GM12874 (cell line): Measurements from ENCODE around the gene PET117.

Source experiments
- TF ChIP-seq, protein P1 (sequence below): IDR thresholded peaks from 2 replicates; pipeline ENCODE4 v1.5.1; 2011; ENCODE audit warnings: low read depth, mild to moderate bottlenecking, control low read depth, low read length, moderate library complexity; ENCODE audit not compliant: insufficient read depth

The PET117 gene

DNA sequence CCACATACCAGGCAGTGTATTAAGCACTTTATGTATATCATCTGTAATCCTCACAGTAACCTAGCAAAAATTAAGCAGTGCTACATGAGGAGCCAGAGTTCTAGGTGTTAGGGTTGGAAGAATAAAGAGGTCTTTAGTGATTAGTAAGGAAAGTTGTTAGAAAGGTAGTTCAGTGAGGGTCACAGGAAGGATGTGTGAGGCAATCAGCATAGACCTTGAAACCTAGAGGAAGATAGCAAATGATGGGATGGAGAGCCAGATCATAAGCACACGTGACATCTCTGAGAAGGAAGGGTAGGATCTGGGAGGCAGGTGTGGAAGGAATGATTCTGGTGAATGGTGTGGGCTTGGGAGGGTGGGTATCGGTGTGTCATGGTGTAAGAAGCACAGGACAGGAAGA lies 2.2 kb downstream of the PET117 start:
- TF ChIP-seq, protein P1, sequence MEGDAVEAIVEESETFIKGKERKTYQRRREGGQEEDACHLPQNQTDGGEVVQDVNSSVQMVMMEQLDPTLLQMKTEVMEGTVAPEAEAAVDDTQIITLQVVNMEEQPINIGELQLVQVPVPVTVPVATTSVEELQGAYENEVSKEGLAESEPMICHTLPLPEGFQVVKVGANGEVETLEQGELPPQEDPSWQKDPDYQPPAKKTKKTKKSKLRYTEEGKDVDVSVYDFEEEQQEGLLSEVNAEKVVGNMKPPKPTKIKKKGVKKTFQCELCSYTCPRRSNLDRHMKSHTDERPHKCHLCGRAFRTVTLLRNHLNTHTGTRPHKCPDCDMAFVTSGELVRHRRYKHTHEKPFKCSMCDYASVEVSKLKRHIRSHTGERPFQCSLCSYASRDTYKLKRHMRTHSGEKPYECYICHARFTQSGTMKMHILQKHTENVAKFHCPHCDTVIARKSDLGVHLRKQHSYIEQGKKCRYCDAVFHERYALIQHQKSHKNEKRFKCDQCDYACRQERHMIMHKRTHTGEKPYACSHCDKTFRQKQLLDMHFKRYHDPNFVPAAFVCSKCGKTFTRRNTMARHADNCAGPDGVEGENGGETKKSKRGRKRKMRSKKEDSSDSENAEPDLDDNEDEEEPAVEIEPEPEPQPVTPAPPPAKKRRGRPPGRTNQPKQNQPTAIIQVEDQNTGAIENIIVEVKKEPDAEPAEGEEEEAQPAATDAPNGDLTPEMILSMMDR = no peak

DNA sequence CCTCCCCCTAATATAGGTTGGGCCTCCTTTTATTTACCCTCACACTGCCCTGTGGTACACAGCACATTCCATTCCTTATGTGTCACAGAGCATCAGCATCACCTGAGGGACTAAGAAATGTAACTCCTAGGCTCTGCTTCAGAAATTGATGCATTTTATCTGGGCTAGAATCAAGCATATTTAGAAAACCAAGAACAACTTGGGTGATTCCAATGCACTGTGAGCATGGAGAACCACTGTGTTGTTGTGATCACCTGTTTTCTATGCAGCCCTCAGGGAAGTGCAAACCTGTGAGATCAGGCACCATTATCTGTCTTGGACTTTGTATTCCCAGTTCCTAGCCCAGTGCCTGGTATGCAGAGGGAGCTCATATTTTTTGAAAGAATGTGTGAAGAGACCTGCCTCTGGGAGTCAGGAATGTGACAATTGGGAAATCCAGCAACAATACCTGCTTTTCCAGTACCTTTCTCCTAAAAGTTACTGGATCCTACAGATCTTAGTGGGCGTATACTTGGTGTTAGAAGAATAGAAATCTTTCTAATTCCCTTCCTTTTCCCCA lies 7.0 kb downstream of the PET117 start:
- TF ChIP-seq, protein P1 = no peak

DNA sequence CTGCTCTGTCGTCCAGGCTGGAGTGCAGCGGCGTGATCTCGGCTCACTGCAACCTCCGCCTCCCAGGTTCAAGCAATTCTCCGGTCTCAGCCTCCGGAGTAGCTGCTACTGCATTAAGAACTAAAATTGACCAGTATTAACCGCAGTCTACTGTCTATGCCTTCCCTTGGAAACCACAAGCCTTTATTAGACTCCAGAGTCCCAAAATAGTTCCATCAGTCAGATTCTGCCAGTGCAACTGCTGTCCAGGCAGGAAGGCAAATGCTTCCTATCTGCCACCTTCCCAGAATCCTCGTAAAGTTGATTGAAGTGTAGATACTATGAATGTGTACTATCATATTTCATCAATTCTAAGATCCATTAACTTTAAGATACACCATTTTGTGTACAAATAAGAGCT lies 16.7 kb downstream of the PET117 start:
- TF ChIP-seq, protein P1 = no peak

DNA sequence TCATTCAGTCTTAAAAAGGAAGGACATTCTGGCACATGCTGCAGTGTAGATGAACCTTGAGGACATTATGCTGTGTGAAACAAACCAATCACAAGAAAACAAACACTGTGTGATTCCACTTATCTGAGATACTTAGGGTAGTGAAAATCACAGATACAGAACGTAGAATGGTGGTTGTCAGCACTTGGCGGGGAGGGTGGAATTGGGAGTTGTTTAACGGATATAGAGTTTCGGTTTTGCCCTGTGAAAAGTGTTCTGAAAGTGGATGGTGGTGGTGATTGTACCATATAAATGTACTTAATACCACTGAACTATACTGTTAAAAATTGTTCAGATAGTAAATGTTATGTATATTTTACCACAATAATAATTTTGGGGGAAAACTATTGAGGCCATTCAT lies 18.4 kb downstream of the PET117 start:
- TF ChIP-seq, protein P1 = no peak

DNA sequence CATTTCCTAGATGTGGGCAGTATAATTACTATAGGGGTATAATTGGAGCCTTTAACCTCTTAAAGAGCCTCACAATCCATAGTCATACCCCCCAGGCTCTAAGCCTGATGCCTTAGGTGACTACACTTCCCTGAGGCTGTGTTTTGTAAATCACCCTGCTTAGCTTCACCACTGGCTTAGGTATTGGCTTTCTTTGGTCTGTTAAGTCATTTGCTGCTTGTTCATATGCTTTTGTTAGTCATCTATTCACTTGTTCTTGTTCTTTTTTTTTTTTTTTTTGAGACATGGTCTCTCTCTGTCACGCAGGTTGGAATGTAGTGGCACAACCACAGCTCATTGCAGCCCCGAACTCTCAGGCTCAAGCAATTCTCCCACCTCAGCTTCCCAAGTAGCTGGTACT lies 26.7 kb downstream of the PET117 start:
- TF ChIP-seq, protein P1 = no peak

DNA sequence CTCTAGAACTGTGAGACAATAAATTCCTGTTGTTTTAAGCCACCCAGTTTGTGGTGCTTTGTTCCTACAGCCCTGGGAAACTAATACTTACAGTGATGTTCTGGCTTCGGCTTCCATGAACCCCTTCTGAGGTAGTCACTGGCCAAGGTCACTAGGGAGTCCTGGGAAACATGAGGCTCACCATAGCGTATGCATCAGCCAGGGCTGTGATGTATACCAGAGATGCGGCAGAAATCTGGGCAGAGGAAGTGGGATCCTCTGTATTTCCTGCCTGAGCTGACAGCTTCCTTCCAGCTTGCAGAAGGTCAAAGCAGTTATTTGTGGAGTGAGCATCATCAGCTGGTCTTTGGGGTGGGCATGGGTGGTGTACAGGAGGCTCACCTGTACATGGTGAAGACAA lies 27.9 kb downstream of the PET117 start:
- TF ChIP-seq, protein P1 = no peak

DNA sequence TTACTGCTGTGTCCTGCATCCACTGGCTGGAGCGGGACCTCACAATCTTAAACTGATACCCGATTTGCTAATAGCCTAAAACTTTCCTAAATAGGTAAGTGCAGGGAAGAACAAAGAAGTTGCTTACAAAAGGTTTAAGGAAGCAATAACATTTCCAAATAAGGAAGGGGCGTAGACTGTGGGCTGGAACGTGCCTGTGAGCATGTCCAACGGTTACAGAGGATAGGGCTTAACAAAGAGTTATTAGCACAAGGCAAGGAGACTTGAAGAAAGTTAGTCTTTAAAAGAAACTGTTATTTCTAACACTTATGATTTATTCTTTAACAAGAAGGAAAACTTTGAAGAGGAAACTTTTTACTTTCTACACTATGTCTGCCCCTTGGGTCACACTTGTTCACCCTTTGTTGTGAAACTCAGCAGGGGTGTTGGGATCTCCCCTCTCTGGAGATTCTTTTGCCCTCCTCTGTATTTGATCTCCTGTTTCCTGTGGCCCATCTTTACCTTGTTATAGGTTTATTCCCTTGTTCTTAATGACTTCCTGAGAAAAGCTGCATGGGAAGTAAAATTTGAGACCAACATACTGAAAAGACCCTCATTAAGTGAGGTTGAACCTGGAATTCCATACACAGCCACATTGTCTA lies 28.7 kb downstream of the PET117 start:
- TF ChIP-seq, protein P1 = no peak
